ENCODE measurements around the gene PHF21A.
"Not testable (repeated sequence)": the region's sequence is repeated elsewhere in the genome, so short reads cannot be mapped to it uniquely, and the experiment has no call there.

PHF21A gene

GRCh38 chr11:45917623-45918330 lies 203.5 kb downstream of the PHF21A start, which contains the start of gene PEX16:
Gene PEX16 (minus strand): TSS chr11:45917877. CDS start chr11:45917811, 66 bp downstream.
- peak; percentile 92 for DNase-seq

DNA sequence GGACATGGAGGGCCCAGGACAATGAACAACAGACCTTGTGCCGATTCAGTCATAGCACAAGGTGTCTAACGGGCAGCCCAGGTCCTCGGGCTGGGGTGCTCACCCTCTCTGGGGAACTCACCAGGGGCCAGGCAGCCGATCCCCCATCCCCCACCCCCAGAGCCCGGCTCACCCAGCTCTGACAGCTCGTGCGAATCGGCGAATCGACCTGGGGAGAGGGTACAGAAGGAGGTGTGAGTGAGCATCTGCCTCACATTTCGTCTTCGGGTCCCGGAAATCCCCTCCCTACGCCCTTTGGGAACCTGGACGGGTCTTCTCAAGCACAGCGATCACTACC lies 204.0 kb downstream of the PHF21A start:
- DNase-seq, result no peak

- no peak for DNase-seq
These were observed 205.8 kb downstream of the PHF21A start for GRCh38 chr11:45915446-45915845.

DNA sequence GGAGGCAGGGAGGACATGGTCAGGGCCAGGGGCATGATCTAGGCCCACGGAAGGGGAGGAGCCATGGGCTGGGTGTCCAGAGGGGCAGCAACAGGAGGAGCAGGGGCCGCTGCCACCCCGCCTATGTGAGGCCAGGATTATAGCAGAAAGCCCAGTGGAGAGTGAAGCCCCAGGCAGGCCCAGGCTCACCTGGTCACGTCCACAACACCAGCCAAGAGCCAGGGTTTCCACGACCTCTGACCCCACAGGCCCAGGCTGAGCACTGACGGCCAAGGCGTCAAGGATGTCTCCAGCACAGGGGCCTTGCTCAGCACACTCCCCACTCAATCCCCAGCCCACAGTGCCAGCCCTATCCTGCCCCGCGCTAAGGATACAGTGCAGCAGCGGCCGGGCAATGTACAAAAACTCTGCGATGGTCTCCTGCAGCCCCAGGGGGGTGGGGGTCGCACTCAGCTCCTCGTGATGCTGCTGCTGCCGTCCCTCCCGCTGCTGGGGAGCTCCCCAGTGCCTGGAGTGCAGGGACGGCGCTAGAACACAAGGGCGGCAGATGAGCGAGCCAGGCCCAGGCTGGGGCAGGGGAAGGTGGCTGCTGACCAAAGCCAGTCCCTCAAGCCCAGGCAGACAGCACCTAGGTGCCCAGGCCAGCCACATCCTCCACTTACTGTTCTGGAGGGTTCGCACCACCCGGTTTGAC lies 207.2 kb downstream of the PHF21A start:
- DNase-seq, result no peak

- no peak for DNase-seq
These were observed 207.7 kb downstream of the PHF21A start for GRCh38 chr11:45913514-45913913.

DNA sequence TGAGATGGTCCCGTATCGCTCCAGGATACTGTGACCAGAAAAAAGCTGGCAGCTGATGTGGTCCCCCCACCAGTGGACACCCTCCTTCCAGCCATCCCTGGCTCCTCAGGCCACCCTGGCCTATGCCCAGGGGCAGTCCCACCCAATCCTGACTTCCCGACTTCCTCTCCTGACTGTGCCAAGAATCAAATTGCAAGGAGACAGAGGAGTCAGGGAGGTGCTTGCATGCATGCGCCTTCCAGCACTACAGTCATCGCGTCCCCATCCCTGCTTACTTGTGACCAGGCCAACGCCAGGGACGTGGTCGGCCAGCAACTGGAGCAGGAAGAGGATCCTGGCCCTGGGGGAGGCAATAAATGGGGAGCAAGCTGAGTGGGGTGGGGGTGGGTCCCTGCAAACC lies 210.6 kb downstream of the PHF21A start:
- no peak for DNase-seq

GRCh38 chr11:45909594-45910475 lies 211.4 kb downstream of the PHF21A start:
- DNase-seq, result no peak

GRCh38 chr11:45907911-45908370 lies 213.3 kb downstream of the PHF21A start:
- no peak for DNase-seq

DNA sequence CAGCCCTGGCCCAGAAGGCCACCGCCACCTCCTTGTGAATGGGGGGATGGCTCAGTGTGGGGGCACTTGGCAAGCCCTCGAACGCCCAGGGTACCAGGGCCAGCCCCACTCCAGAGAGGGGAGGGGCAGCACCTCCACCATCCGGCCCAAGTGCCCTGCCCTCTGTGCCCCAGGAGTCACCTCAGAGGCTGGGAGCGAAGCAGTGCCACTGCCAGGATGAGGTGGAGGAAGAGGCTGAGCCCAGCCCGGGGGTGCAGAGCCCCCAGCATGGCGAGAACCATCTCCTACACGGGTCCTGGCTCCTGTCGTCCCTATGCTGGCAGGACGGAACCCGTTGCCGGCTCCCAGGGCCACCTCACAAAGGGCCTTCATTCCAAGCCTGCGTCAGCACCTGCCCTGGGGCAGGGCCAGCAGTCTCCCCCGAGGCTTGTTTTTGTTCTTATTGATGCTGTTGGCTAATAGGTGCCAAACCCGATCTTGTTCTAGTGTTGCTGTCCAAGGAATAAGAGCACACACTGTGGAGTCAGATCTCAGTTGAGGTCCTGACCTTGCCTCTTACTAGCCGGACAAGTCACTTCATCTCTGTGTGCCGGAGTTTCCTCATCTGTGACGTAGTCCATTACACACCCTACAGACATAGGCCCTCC lies 214.2 kb downstream of the PHF21A start, which contains the start of gene FREY1:
FREY1 (minus strand) TSS at position 307 of the 647 bp plus-strand sequence; CDS start at position 281, 26 bp downstream.
- DNase-seq, result no peak

DNA sequence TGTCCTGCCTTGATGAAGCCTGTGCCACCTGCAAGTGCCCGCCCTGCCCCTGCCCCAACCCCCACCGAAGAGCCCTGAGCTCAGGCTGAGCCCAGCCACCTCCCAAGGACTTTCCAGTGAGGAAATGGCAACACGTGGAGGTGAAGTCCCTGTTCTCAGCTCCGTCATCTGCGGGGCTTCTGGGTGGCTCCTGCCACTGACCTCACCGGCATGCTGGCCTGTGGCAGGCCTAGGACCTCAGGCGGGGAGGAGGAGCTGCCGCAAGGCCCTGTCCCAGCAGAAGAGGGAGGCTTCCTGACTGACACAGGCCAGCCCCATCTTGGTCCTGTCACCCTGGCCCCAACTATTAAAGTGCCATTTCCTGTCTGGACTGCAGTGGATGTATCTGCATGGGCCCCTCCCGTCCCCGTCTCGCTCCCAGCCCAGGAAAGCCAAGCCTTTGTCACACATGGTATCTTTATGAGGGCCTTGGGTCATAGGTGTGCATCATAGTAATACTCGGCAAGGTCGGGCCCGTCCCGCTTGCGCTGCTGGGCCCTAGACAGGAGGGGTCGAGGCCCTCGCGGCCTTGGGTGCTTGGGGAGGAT lies 215.1 kb downstream of the PHF21A start:
- DNase-seq, result no peak

DNA sequence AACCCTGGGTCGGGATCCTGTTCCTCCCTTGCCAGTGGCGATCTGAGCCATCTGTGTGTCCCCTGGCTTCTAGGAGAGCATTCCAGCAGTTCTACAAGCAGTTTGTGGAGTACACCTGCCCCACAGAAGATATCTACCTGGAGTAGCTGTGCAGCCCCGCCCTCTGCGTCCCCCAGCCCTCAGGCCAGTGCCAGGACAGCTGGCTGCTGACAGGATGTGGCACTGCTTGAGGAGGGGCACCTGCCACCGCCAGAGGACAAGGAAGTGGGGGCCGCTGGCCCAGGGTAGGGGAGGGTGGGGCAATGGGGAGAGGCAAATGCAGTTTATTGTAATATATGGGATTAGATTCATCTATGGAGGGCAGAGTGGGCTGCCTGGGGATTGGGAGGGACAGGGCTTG lies 215.7 kb downstream of the PHF21A start:
- DNase-seq, result not testable (repeated sequence)

GRCh38 chr11:45905095-45905494 lies 216.2 kb downstream of the PHF21A start:
- DNase-seq, result no peak

DNA sequence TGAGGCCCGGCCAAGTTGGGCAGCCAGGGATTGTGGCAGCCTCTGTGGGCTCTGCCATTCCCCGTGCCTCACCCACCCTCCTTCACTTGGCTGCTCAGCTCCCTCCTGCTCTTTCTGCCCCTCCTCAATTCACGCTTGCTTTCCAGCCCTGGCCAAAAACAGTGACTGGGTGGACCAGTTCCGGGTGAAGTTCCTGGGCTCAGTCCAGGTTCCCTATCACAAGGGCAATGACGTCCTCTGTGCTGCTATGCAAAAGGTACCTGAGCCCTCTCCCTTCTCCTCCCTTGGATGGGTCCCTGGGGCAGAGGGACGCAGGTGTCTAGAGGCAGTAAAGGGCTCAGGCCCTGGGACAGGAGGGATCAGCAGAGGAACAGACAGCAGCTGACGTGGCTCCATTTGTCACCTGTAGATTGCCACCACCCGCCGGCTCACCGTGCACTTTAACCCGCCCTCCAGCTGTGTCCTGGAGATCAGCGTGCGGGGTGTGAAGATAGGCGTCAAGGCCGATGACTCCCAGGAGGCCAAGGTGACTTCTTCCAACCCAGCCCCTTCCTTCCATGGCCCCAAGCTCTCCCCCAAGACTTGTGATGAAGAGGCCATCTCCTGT lies 216.8 kb downstream of the PHF21A start:
- no peak for DNase-seq

DNA sequence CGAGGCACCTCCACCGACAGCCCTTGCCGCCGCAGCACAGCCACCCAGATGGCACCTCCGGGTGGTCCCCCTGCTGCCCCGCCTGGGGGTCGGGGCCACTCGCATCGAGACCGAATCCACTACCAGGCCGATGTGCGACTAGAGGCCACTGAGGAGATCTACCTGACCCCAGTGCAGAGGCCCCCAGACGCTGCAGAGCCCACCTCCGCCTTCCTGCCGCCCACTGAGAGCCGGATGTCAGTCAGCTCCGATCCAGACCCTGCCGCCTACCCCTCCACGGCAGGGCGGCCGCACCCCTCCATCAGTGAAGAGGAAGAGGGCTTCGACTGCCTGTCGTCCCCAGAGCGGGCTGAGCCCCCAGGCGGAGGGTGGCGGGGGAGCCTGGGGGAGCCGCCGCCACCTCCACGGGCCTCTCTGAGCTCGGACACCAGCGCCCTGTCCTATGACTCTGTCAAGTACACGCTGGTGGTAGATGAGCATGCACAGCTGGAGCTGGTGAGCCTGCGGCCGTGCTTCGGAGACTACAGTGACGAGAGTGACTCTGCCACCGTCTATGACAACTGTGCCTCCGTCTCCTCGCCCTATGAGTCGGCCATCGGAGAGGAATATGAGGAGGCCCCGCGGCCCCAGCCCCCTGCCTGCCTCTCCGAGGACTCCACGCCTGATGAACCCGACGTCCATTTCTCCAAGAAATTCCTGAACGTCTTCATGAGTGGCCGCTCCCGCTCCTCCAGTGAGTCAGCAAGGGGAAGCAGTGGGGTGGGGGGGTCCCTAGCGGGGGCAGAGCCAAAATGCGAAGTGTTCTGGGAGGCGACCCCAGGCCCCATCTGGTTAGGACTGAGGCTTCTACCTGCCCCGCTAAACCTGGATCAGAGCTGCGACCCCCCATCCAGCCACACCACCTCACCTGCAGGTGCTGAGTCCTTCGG lies 218.5 kb downstream of the PHF21A start:
- no peak for DNase-seq

- no peak for DNase-seq
These were observed 219.6 kb downstream of the PHF21A start for GRCh38 chr11:45901626-45902025.

- DNase-seq, result no peak
These were observed 220.2 kb downstream of the PHF21A start for GRCh38 chr11:45900916-45901617.

DNA sequence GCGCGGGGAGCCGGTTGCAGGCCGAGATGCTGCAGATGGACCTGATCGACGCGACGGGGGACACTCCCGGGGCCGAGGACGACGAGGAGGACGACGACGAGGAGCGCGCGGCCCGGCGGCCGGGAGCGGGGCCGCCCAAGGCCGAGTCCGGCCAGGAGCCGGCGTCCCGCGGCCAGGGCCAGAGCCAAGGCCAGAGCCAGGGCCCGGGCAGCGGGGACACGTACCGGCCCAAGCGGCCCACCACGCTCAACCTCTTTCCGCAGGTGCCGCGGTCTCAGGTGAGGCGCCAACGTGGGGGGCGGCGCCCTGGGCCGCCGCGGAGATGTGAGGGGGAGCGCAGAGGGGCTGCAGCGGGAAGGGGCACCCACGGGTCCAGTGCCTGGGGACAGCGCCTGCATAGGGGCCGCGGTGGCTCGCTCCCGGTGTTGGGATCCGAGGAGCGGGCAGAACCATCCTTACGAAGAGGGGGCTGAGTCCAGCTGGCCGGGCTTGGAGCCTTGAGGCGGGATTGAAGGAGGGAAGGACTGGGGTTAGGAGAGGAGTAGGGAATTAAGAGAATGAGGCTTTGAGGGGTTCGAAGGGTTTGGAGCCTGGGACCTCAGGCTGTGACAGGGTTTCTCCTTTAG lies 221.0 kb downstream of the PHF21A start:
- not testable (repeated sequence) for DNase-seq

DNA sequence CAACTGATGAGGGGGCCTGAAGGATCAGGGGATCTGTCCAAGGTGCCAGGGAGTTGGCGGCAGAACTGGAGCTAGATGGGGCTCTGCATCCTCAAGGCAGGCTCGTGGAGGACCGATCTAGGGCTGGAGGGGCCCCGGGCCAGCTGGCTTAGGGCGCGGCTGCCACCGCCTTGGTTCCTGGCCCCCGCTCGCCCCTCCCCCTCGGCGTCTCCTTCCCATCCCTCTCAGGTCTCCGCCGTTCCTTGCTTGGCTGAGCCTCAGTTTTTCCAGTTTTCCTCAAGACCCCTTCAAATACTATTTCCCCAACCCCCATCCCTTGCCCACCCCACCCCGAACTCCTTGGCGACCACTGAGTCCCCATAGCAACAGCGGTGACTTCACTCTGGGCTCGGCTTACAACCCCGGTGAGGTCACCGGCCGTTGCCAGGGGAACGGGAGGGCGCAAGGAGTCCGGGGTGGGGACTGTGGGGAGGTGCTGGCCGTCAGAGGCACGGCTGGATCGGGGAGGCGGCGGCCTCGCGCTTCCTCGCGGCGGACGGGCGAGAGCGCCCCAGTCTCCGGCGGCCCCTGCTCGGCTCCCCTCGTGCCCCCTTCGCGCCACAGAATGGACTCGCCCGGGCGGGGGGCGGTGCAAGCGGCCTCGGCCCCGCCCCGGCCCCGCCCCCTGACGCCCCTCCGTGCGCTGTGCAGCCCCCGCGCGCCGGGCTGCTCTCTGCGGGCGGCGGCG lies 221.6 kb downstream of the PHF21A start:
- DNase-seq, result peak; percentile 61

- DNase-seq, result no peak
These were observed 222.2 kb downstream of the PHF21A start for GRCh38 chr11:45899086-45899447.

Data from activated CD4-positive, CD25-positive, alpha-beta regulatory T cell treated with anti-CD3 and anti-CD28 coated beads, Interleukin-2, amount 50 U/mL, for 72 hours (primary cell).